ENCODE results near the gene PRPF38B.

GRCh38 chr1:108653431-108654105 is 38.5 kb upstream of the PRPF38B start:
- TF ChIP-seq CTCF (IDR thresholded peaks at IDR 0.05) (no peak), ZFX (IDR thresholded peaks at IDR 0.05; ENCODE audit: borderline replicate concordance) (no peak)
